Uterus (tissue), 4 donors: ENCODE measurements around the gene POU3F3. TPM values are rescaled to one million over a fixed set of nuclear protein-coding genes. Genes with fewer than 3 reads are reported as not detected.

Source experiments
- DNase-seq, 2 donors: peaks; one replicate each; pipeline ENCODE4 v3.0.0-alpha.2; 2019 to 2020
- H3K27ac ChIP-seq, 2 donors: fragments of 200-600 bp; sonication (generic); 1 replicate in 1 of 2; 2 replicates in 1 of 2; pipeline ENCODE4 v1.5.1; 2016 to 2018
- H3K27me3 ChIP-seq, 2 donors: fragments of 200-600 bp; sonication (generic); one replicate each; pipeline ENCODE4 v1.5.1; 2018 to 2019; ENCODE audit warnings: control low read depth in 1 of 2
- H3K36me3 ChIP-seq, 2 donors: fragments of 200-600 bp; sonication (generic); one replicate each; pipeline ENCODE4 v1.5.1; 2019; ENCODE audit warnings: control low read depth in 1 of 2
- H3K4me1 ChIP-seq, 2 donors: fragments of 200-600 bp; sonication (generic); one replicate each; pipeline ENCODE4 v1.5.1; 2018 to 2019; ENCODE audit warnings: control low read depth in 1 of 2
- H3K4me3 ChIP-seq, 2 donors: fragments of 200-600 bp; sonication (generic); 1 replicate in 1 of 2; 2 replicates in 1 of 2; pipeline ENCODE4 v1.5.1; 2018 to 2019; ENCODE audit warnings: mild to moderate bottlenecking in 1 of 2
- H3K9me3 ChIP-seq, 2 donors: fragments of 200-600 bp; sonication (generic); one replicate each; pipeline ENCODE4 v1.5.1; 2019; ENCODE audit warnings: control low read depth in 1 of 2
- CTCF ChIP-seq, 4 experiments: fragments of 200-600 bp in 2 of 4; fragments of 450-650 bp in 2 of 4; sonication (generic) in 2 of 4; IDR thresholded peaks; one replicate each; pipeline ENCODE4 v1.5.1; 2016 to 2019; ENCODE audit warnings: antibody characterized with exemption in 4 of 4, mild to moderate bottlenecking in 2 of 4, moderate library complexity in 1 of 4
- POLR2A ChIP-seq, 2 donors: fragments of 450-650 bp; IDR thresholded peaks; one replicate each; pipeline ENCODE4 v1.6.1; 2016; ENCODE audit warnings: antibody characterized with exemption in 2 of 2, mild to moderate bottlenecking in 1 of 2, moderate library complexity in 1 of 2
- intact Hi-C: fragments of 100-400 bp; cut with DNase I; formaldehyde crosslinking; loops from one replicate; pipeline ENCODE4 v1.15.1; 2023; ENCODE audit warnings: low total_unique reads
- total RNA-seq, 4 donors: library from RNA; depleted of rRNA in 3 of 4; stranded (reverse); fragments of >200 nt in 3 of 4; gene quantifications; one replicate each; pipeline versions ENCODE4 v1.1.0 to v1.2.4, GENCODE V29; 2014 to 2023
- donor health status: DM: yes; HTN: yes; CAD: no.

The POU3F3 gene
- total RNA-seq, 4 donors from 2014 or later: 0.18 TPM; not detected in 3

GRCh38 chr2:104865096-104865470 is 11.2 kb downstream of the POU3F3 start:
- H3K9me3 ChIP-seq: no peaks in the 10 kb centered on the region
- no peak for DNase-seq
- H3K4me3 ChIP-seq: no peak overlapping the region
- no peak for TF ChIP-seq CTCF (IDR thresholded peaks at IDR 0.05)
- TF ChIP-seq POLR2A (IDR thresholded peaks at IDR 0.05): no peak
- no peaks in the 10 kb centered on the region for H3K36me3 ChIP-seq
- peaks cover 0 to 6% of the 10 kb centered on the region in 2 donors for H3K4me1 ChIP-seq
- intact Hi-C loops: no loop called here
- H3K27me3 ChIP-seq: peaks cover 6 to 74% of the 10 kb centered on the region in 2 donors
- no peak overlapping the region for H3K27ac ChIP-seq

DNA sequence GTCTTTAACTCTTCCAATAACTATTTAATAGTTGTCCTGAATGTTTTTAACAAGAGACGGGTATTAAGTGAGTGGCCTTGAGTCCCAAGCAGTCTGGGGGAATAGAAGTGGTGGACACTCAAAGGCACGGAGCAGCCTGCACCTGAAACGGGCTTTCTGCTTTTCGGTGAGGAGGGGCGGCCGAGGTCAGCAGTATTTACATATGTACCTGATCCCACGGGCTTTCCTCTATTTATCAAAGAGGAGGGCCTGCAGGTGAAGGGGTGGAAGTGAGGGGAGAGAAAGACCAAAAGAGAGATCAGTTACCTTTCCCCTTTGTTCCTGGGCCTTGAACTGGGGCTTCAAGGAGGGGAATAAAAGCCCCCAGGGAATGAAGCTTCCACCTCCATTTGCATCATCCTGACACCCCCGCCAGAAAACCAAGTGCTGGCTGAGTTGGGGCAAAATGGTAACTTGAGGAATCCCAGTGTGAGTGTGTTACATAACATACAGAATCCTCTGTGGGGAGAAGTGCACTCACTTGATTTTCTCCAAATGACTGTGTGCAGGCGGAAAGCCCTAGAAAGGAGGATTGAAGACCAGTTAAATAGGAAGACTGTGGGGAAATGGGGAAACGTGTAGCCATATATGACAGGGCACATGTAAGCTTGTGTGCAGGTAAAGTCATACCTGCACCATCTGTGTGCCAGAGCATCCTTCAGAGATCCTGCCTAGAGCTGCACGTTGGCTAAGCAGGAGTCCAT is 12.4 kb downstream of the POU3F3 start:
- no peaks in the 10 kb centered on the region for H3K9me3 ChIP-seq
- peaks cover 6 to 68% of the 10 kb centered on the region in 2 donors for H3K27me3 ChIP-seq
- intact Hi-C loops: no loop called here
- TF ChIP-seq POLR2A (IDR thresholded peaks at IDR 0.05) (no peak), CTCF (IDR thresholded peaks at IDR 0.05) (no peak)
- H3K4me3 ChIP-seq: no peak overlapping the region
- H3K36me3 ChIP-seq: no peaks in the 10 kb centered on the region
- no peak overlapping the region for H3K27ac ChIP-seq
- no peak for DNase-seq
- peaks cover 0 to 6% of the 10 kb centered on the region in 2 donors for H3K4me1 ChIP-seq

- no peaks in the 10 kb centered on the region for H3K9me3 ChIP-seq
- intact Hi-C loops: no loop called here
- H3K4me1 ChIP-seq: peaks cover 0 to 6% of the 10 kb centered on the region in 2 donors
- H3K27ac ChIP-seq: no peak overlapping the region
- TF ChIP-seq CTCF (IDR thresholded peaks at IDR 0.05) (no peak), POLR2A (IDR thresholded peaks at IDR 0.05) (no peak)
- no peaks in the 10 kb centered on the region for H3K36me3 ChIP-seq
- H3K27me3 ChIP-seq: peaks cover 6 to 63% of the 10 kb centered on the region in 2 donors
- DNase-seq: no peak
- H3K4me3 ChIP-seq: no peak overlapping the region
These were observed 13.2 kb downstream of the POU3F3 start for GRCh38 chr2:104866883-104867812.

DNA sequence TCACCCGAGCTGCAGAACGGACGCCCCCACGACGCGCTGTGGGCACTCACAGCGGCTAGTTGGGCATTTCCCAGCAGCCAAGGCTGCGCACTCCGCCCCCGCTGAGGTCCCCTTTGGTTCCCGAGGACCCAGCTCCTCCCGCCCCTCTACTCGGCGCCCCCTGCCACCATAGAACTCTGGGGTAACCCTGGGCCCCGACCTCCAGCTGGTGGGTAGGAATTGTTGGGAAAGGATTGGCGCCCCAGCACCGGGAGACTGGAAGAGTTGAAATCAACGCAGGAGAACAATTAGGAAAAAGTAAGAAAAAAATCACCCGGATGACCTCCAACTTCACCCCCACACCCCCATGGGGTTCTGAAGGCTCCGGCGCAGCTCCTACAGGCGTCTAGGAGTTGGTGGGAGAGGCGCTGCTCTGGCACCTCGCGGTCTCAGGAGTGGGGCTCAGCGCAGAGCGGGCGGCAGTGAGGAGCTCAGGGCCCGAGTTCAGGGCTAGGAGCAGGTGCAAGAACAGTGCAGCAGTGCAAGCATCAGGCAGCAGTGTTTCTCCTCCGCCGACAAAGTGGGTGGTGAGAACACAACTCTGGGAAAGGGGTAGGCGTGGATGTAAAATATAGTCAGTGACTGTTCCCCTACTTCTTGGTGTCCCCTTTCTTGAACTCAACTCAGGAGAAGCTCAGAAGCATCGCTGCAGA is 14.0 kb downstream of the POU3F3 start:
- DNase-seq: no peak
- H3K36me3 ChIP-seq: no peaks in the 10 kb centered on the region
- peaks cover 0 to 7% of the 10 kb centered on the region in 2 donors for H3K4me1 ChIP-seq
- peaks cover 6 to 58% of the 10 kb centered on the region in 2 donors for H3K27me3 ChIP-seq
- no peaks in the 10 kb centered on the region for H3K9me3 ChIP-seq
- no peak overlapping the region for H3K4me3 ChIP-seq
- H3K27ac ChIP-seq: no peak overlapping the region
- TF ChIP-seq POLR2A (IDR thresholded peaks at IDR 0.05) (no peak), CTCF (IDR thresholded peaks at IDR 0.05) (no peak)
- intact Hi-C loops: no loop called here
